ENCODE data around the gene ANTXR1. TPM values are rescaled to one million over a fixed set of nuclear protein-coding genes. Genes with fewer than 3 reads are reported as not detected.

ANTXR1 gene
- polyA plus RNA-seq, 1 of the 3 experiments (the other 2 are of a cell fraction) = 114 TPM

DNA sequence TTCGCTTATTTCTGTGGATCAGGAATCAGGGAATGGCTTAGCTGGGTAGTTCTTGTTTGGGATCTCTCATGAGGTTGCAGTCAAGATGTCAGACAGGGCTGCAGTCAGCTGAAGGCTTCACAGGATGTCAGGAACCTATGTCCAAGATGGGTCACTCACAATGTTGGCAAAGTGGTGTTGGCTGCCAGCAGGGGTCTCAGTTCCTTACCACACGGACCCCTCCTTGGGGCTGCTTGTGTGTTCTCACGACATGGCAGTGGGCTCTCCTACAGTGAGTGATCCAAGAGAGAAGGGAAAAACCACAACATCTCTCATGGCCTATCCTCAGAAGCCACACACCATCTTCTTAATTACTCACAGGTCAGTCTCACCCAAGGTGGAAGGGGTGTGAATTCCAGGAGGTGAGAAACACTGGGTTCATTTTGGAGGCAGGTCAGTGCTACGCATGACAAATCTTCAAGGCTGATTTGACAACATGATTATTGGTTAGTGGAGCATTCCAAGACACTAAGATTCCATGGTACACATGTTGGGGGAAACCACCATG lies 1.3 kb upstream of the ANTXR1 start:
- TF ChIP-seq, protein P1, sequence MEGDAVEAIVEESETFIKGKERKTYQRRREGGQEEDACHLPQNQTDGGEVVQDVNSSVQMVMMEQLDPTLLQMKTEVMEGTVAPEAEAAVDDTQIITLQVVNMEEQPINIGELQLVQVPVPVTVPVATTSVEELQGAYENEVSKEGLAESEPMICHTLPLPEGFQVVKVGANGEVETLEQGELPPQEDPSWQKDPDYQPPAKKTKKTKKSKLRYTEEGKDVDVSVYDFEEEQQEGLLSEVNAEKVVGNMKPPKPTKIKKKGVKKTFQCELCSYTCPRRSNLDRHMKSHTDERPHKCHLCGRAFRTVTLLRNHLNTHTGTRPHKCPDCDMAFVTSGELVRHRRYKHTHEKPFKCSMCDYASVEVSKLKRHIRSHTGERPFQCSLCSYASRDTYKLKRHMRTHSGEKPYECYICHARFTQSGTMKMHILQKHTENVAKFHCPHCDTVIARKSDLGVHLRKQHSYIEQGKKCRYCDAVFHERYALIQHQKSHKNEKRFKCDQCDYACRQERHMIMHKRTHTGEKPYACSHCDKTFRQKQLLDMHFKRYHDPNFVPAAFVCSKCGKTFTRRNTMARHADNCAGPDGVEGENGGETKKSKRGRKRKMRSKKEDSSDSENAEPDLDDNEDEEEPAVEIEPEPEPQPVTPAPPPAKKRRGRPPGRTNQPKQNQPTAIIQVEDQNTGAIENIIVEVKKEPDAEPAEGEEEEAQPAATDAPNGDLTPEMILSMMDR (IDR thresholded peaks at IDR 0.05) = peak; percentile 19; the same call in 1 of the 2 replicates
- no peak for TF ChIP-seq ELF1 (IDR thresholded peaks at IDR 0.05)
- TF ChIP-seq RAD21 (IDR thresholded peaks at IDR 0.05; ENCODE audit: low read length) = peak; percentile 41
- Histone ChIP-seq H3K4me1 (ENCODE audit: control insufficient read depth in 1 of 2, insufficient read depth in 2 of 2, low read depth in 1 of 2, low read length in 1 of 2) (peaks cover 4 to 21% of the 10 kb centered on the region in 2 experiments), H3K27me3 (ENCODE audit: insufficient read depth) (no peaks in the 10 kb centered on the region), H4K20me1 (ENCODE audit: insufficient read depth) (peaks cover 13% of the 10 kb centered on the region), H3K79me2 (ENCODE audit: insufficient read depth) (peaks cover 37% of the 10 kb centered on the region), H3K4me2 (no peak overlapping the region), H3K27ac (ENCODE audit: low read depth in 2 of 2, low read length in 1 of 2) (no peak overlapping the region), H3K4me3 (ENCODE audit: low read depth in 2 of 2, low read length in 1 of 2) (no peak overlapping the region), H3F3A (replicated peaks; ENCODE audit: insufficient read depth) (peaks cover 15% of the 10 kb centered on the region), H3K9me3 (no peaks in the 10 kb centered on the region), H3K9ac (no peak overlapping the region), H3K9me2 (no peaks in the 10 kb centered on the region), H2AFZ (ENCODE audit: low read depth) (no peak overlapping the region), H3K36me3 (replicated peaks in 1 of 2; ENCODE audit: control insufficient read depth in 1 of 2, insufficient read depth in 2 of 2, low read length in 1 of 2) (peaks cover 0 to 13% of the 10 kb centered on the region in 2 experiments)
- peak; percentile 30 for DNase-seq
- 67% methylated on average over 3 of the region's 4 CpGs for WGBS (ENCODE audit: low lambda C conversion rate)
- ChIA-PET POLR2A (no interaction called here), CTCF (interaction anchor here (0.7 to 6.3 kb wide), 19 partner anchors 9 to 310 kb away, joined by 3 to 107 read pairs (median 5); no protein-coding TSS in a partner anchor)

DNA sequence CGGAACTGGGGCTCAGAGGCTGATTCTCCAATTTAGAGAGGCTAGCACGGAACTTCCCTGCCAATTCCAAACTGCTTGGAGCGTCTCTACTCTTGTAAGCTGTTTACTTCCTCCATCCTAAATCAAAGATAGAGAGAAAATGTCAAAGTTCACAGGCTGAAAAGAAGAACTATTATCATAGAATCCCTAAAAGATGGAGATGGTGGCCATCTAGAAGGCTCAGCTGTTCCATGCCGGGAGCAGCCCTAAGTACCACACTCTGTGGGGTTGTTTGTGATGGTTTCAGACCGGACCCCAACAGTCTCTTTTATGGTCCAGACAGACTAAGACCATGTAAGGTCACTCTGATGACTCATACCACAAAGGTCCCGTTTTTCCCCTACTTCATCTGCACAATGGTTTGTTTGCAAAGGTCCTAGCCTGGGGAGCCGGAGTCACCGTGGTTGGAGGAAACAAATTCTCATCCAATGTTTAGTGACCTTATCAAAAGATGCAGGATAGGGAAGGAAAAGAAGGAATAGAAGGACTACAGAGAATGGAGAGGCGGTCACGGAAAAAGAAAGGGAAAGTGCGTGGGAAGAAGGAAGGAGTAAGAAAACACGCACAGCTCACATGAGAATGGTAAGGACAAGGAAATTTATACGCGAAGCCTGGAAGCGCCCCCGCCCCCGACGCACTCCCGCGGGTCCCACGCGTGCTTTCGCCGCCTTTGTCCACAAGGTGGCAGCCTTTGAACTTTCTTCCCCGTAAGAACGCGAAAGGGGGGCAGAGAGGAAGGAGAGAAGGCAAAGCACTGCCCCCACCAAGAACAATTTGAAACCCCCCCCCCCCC lies 453 bp upstream of the ANTXR1 start:
- Histone ChIP-seq H3K4me3 (ENCODE audit: low read depth in 2 of 2, low read length in 1 of 2) (peak overlapping the region; percentile 85 to 98), H3K4me1 (ENCODE audit: control insufficient read depth in 1 of 2, insufficient read depth in 2 of 2, low read depth in 1 of 2, low read length in 1 of 2) (peaks cover 13 to 27% of the 10 kb centered on the region in 2 experiments), H3K9me3 (no peaks in the 10 kb centered on the region), H3K9ac (peak overlapping the region; percentile 98), H3F3A (replicated peaks; ENCODE audit: insufficient read depth) (peaks cover 15% of the 10 kb centered on the region), H3K36me3 (replicated peaks in 1 of 2; ENCODE audit: control insufficient read depth in 1 of 2, insufficient read depth in 2 of 2, low read length in 1 of 2) (peaks cover 3 to 19% of the 10 kb centered on the region in 2 experiments), H3K4me2 (peak overlapping the region; percentile 82), H4K20me1 (ENCODE audit: insufficient read depth) (peaks cover 22% of the 10 kb centered on the region), H3K27ac (ENCODE audit: low read depth in 2 of 2, low read length in 1 of 2) (peak overlapping the region; percentile 89 to 92), H2AFZ (ENCODE audit: low read depth) (peak overlapping the region; percentile 94), H3K9me2 (no peaks in the 10 kb centered on the region), H3K79me2 (ENCODE audit: insufficient read depth) (peaks cover 46% of the 10 kb centered on the region), H3K27me3 (ENCODE audit: insufficient read depth) (no peaks in the 10 kb centered on the region)
- TF ChIP-seq, protein P2, sequence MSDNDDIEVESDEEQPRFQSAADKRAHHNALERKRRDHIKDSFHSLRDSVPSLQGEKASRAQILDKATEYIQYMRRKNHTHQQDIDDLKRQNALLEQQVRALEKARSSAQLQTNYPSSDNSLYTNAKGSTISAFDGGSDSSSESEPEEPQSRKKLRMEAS (IDR thresholded peaks at IDR 0.05; ENCODE audit: low read depth) = peak; percentile 62
- TF ChIP-seq, protein P3, sequence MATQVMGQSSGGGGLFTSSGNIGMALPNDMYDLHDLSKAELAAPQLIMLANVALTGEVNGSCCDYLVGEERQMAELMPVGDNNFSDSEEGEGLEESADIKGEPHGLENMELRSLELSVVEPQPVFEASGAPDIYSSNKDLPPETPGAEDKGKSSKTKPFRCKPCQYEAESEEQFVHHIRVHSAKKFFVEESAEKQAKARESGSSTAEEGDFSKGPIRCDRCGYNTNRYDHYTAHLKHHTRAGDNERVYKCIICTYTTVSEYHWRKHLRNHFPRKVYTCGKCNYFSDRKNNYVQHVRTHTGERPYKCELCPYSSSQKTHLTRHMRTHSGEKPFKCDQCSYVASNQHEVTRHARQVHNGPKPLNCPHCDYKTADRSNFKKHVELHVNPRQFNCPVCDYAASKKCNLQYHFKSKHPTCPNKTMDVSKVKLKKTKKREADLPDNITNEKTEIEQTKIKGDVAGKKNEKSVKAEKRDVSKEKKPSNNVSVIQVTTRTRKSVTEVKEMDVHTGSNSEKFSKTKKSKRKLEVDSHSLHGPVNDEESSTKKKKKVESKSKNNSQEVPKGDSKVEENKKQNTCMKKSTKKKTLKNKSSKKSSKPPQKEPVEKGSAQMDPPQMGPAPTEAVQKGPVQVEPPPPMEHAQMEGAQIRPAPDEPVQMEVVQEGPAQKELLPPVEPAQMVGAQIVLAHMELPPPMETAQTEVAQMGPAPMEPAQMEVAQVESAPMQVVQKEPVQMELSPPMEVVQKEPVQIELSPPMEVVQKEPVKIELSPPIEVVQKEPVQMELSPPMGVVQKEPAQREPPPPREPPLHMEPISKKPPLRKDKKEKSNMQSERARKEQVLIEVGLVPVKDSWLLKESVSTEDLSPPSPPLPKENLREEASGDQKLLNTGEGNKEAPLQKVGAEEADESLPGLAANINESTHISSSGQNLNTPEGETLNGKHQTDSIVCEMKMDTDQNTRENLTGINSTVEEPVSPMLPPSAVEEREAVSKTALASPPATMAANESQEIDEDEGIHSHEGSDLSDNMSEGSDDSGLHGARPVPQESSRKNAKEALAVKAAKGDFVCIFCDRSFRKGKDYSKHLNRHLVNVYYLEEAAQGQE (IDR thresholded peaks at IDR 0.05; ENCODE audit: low read depth, low read length) = no peak
- TF ChIP-seq RAD21 (IDR thresholded peaks at IDR 0.05; ENCODE audit: low read length) (peak; percentile 79), SMC3 (IDR thresholded peaks at IDR 0.05; ENCODE audit: low read depth, low read length) (peak; percentile 73), TCF12 (IDR thresholded peaks at IDR 0.05) (0 out of 2 replicates have a peak, but pooled peaks have one; percentile 14), NRF1 (IDR thresholded peaks at IDR 0.05; ENCODE audit: low read depth, low read length) (no peak)
- TF ChIP-seq, protein P1 (IDR thresholded peaks at IDR 0.05) = peak; percentile 80
- TF ChIP-seq, protein P4, sequence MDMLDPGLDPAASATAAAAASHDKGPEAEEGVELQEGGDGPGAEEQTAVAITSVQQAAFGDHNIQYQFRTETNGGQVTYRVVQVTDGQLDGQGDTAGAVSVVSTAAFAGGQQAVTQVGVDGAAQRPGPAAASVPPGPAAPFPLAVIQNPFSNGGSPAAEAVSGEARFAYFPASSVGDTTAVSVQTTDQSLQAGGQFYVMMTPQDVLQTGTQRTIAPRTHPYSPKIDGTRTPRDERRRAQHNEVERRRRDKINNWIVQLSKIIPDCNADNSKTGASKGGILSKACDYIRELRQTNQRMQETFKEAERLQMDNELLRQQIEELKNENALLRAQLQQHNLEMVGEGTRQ (IDR thresholded peaks at IDR 0.05; ENCODE audit: borderline replicate concordance, low read depth, low read length) = no peak
- CTCF ChIA-PET = interaction anchor here (0.5 to 6.3 kb wide), 40 partner anchors 9 to 549 kb away, joined by 3 to 107 read pairs (median 3); no protein-coding TSS in a partner anchor
- POLR2A ChIA-PET = interaction anchor here (1.0 kb wide), 1 partner anchor 294 kb away, joined by 4 read pairs; no protein-coding TSS in a partner anchor
- WGBS (ENCODE audit: low lambda C conversion rate) = 19% methylated on average over 25 of the region's 27 CpGs
- DNase-seq = peak; percentile 19

Measured in SK-N-SH (cell line).